GM20431 (cell line): ENCODE results near the gene ATP6V1G2.

Experiments used
- in situ Hi-C: fragments of 300-500 bp; cut with MseI, MboI; formaldehyde crosslinking; loops from one replicate; pipeline ENCODE4 v1.15.0; 2020; ENCODE audit warnings: low sequenced_read_pairs; ENCODE audit not compliant: unreplicated experiment

The ATP6V1G2 gene

DNA sequence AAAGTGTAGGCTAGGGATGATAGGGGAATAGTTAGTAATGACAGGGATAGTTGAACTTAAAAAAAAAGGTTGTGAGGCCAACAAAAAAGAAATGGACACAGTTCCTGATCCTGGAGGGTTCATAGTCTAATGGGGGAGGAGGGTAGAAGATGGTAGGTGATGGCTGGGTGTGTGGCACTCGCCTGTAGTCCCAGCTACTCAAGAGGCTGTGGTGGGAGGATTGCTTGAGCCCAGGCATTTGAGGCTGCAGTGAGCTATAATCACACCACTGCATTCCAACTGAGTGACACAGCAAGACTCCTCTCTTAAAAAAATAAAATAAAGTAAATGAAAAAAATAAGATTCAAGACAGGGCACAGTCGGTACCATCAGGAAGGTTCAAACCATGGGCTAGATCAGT lies 50.8 kb downstream of the ATP6V1G2 start:
- in situ Hi-C loops = no loop called here
